HepG2 (cell line): Measurements from ENCODE around the gene ASTN2. TPM values are rescaled to one million over a fixed set of nuclear protein-coding genes. Genes with fewer than 3 reads are reported as not detected.

Experiments
- ARNTL ChIP-seq: sonication (generic); formaldehyde crosslinking; IDR thresholded peaks from 2 replicates; pipeline ENCODE4 v1.4.0; 2020; ENCODE audit warnings: mild to moderate bottlenecking, missing genetic modification reagents
- ATF7-NPFF ChIP-seq: sonication (generic); formaldehyde crosslinking; IDR thresholded peaks from 2 replicates; pipeline ENCODE4 v1.8.1; 2023; ENCODE audit warnings: mild to moderate bottlenecking, low read depth, missing genetic modification reagents, moderate library complexity
- FOSL2 ChIP-seq: sonication (generic); formaldehyde crosslinking; IDR thresholded peaks from 2 replicates; pipeline ENCODE4 v1.4.0; 2020; ENCODE audit warnings: missing genetic modification reagents
- GZF1 ChIP-seq: sonication (generic); formaldehyde crosslinking; IDR thresholded peaks from 2 replicates; pipeline ENCODE4 v1.5.1; 2020; ENCODE audit warnings: mild to moderate bottlenecking, missing genetic modification reagents
- MED1 ChIP-seq: sonication (generic); formaldehyde crosslinking; IDR thresholded peaks from 2 replicates; pipeline ENCODE4 v1.4.0; 2020; ENCODE audit warnings: missing genetic modification reagents
- NFAT5 ChIP-seq: sonication (generic); formaldehyde crosslinking; IDR thresholded peaks from 2 replicates; pipeline ENCODE4 v1.4.0; 2020; ENCODE audit warnings: missing genetic modification reagents
- NKX3-1 ChIP-seq: sonication (generic); formaldehyde crosslinking; IDR thresholded peaks from 2 replicates; pipeline ENCODE4 v1.5.0; 2020; ENCODE audit warnings: missing genetic modification reagents
- ONECUT2 ChIP-seq: sonication (generic); formaldehyde crosslinking; IDR thresholded peaks from 2 replicates; pipeline ENCODE4 v1.4.0; 2020; ENCODE audit warnings: missing genetic modification reagents
- RBFOX2 ChIP-seq: fragments of 200-400 bp; formaldehyde crosslinking; IDR thresholded peaks from 2 replicates; pipeline ENCODE4 v1.6.1; 2017; ENCODE audit warnings: low read depth, mild to moderate bottlenecking, low read length
- TIGD3 ChIP-seq: sonication (generic); formaldehyde crosslinking; IDR thresholded peaks from 2 replicates; pipeline ENCODE4 v1.5.1; 2020; ENCODE audit warnings: mild to moderate bottlenecking, missing genetic modification reagents, borderline replicate concordance
- TMF1 ChIP-seq: sonication (generic); formaldehyde crosslinking; IDR thresholded peaks from 2 replicates; pipeline ENCODE4 v1.8.1; 2022; ENCODE audit warnings: low read depth, missing genetic modification reagents
- U2AF1 ChIP-seq: fragments of 200-400 bp; formaldehyde crosslinking; optimal IDR thresholded peaks from 2 replicates; pipeline ENCODE3; 2017; ENCODE audit warnings: mild to moderate bottlenecking, low read depth, low read length
- ZNF232 ChIP-seq: sonication (generic); formaldehyde crosslinking; IDR thresholded peaks from 2 replicates; pipeline ENCODE4 v1.4.0; 2020; ENCODE audit warnings: missing genetic modification reagents, borderline replicate concordance
- ZNF614 ChIP-seq: IDR thresholded peaks from 2 replicates; pipeline ENCODE4 v1.6.1; 2018; ENCODE audit warnings: missing biosample characterization, missing genetic modification reagents, inconsistent platforms, borderline replicate concordance
- ZNF781 ChIP-seq: sonication (generic); formaldehyde crosslinking; IDR thresholded peaks from 2 replicates; pipeline ENCODE4 v1.5.1; 2020; ENCODE audit warnings: borderline replicate concordance, mild to moderate bottlenecking, missing genetic modification reagents; ENCODE audit errors: not compliant biosample characterization
- polyA plus RNA-seq, 8 experiments: library from polyadenylated mRNA; depleted of rRNA in 3 of 8; stranded (reverse) in 7 of 8; unstranded in 1 of 8; fragments of >200 nt; fragmentation: Illumina TruSeq in 4 of 8; extraction: Trizol in 4 of 8; gene quantifications; 2 replicates each; pipeline versions ENCODE4 v1.2.1 to v1.2.3, GENCODE V29; 2011 to 2016; ENCODE audit warnings: low read depth in 4 of 8, missing spikeins in 1 of 8, mixed read lengths in 1 of 8; ENCODE audit not compliant: insufficient read depth in 1 of 8
- total RNA-seq, 5 experiments: library from RNA; depleted of rRNA; stranded (reverse); fragments of >200 nt; fragmentation: Illumina TruSeq; extraction: Trizol; gene quantifications; 2 replicates each; pipeline ENCODE4 v1.2.3, GENCODE V29; 2016; ENCODE audit warnings: low read depth in 1 of 5
- TF ChIP-seq, protein P1 (sequence below): sonication (generic); formaldehyde crosslinking; IDR thresholded peaks from 2 replicates; pipeline ENCODE4; 2020; ENCODE audit warnings: missing genetic modification reagents, mild to moderate bottlenecking, borderline replicate concordance

The ASTN2 gene
- total and polyA plus RNA-seq, 2 of the 13 experiments (the other 11 are each of a cell fraction or from before 2014, with no cell fraction given) = 5.2 to 13.5 TPM

DNA sequence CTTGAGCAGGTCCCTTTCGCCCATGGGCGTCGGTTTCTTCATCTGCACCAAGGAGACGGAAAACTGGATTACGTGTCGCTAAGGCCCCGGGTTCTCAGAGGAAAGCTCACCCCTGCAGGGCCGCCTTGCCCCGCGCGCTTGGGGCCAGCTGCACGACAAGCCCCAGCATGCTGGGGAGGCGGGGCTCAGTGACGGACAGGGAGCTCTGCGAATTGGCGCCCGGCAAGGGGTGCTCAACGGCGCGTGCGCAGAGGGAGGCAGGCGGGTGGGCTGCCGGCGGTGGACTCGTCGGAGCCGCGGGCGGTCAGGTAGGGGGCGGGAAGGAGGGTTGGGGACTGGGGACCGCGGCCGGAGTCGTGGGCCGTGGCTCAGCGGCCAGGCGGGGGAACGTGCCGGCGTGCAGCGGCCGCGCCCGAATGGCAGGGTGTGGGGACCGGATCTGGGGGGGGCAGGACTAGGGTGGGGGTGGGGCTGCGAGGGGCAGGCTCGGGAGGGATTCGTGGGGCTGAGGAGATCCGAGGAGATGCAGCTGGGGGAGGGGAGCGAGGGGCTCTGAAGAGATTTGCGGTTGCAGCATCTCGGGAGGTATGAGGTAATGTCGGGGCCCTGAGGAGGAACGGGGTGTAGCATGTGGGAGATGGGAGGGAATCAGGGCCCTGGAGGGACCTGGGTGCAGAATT, 727.6 kb downstream of the ASTN2 start, which contains the start of gene TRIM32 (continued):
- TF ChIP-seq, protein P1, sequence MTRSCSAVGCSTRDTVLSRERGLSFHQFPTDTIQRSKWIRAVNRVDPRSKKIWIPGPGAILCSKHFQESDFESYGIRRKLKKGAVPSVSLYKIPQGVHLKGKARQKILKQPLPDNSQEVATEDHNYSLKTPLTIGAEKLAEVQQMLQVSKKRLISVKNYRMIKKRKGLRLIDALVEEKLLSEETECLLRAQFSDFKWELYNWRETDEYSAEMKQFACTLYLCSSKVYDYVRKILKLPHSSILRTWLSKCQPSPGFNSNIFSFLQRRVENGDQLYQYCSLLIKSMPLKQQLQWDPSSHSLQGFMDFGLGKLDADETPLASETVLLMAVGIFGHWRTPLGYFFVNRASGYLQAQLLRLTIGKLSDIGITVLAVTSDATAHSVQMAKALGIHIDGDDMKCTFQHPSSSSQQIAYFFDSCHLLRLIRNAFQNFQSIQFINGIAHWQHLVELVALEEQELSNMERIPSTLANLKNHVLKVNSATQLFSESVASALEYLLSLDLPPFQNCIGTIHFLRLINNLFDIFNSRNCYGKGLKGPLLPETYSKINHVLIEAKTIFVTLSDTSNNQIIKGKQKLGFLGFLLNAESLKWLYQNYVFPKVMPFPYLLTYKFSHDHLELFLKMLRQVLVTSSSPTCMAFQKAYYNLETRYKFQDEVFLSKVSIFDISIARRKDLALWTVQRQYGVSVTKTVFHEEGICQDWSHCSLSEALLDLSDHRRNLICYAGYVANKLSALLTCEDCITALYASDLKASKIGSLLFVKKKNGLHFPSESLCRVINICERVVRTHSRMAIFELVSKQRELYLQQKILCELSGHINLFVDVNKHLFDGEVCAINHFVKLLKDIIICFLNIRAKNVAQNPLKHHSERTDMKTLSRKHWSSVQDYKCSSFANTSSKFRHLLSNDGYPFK (CRISPR knock-in tag) = no peak
- TF ChIP-seq TMF1 (no peak), ONECUT2 (no peak), ZNF781 (CRISPR knock-in tag) (peak; percentile 22), RBFOX2 (peak; percentile 86), ARNTL (CRISPR knock-in tag) (peak; percentile 51; the same call in 1 of the 2 replicates), U2AF1 (no peak), ZNF614 (CRISPR knock-in tag) (0 out of 2 replicates have a peak, but pooled peaks have one; percentile 32), NFAT5 (CRISPR knock-in tag) (no peak), ZNF232 (peak; percentile 79; the same call in 1 of the 2 replicates), MED1 (CRISPR knock-in tag) (peak; percentile 56; the same call in 1 of the 2 replicates), ATF7-NPFF (CRISPR knock-in tag) (no peak), NKX3-1 (CRISPR knock-in tag) (0 out of 2 replicates have a peak, but pooled peaks have one; percentile 43), TIGD3 (CRISPR knock-in tag) (no peak; the same call in 1 of the 2 replicates), FOSL2 (CRISPR knock-in tag) (peak; percentile 39), GZF1 (CRISPR knock-in tag) (no peak)
